HG03565 (cell line): ENCODE data around the gene METTL1.

Source experiments
- ATAC-seq: cut with Tn5 transposase; IDR thresholded peaks from one replicate; pipeline ENCODE4 v1.9.1; 2021; ENCODE audit warnings: mild to moderate bottlenecking, moderate library complexity; ENCODE audit not compliant: unreplicated experiment

Gene METTL1

DNA sequence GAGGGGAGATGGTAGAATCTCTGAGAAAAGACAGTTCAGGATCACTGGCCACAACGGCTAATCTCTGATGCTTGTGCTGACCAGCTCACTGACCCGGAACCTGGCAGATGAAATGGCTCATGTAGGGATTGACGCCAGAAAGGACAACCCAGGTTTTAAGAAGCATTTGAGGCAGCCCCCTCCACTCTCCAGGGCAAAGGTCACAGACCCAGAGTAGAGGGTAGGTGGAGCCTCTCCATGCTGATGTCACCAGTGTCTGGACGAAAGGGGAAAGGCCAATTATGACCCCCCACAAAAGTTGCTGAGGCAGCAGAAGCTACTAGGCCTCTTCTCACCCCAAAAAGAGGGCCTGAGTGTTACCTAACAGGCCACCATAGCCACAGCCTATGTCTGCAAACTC, 1.2 kb downstream of the METTL1 start:
- no peak for ATAC-seq

DNA sequence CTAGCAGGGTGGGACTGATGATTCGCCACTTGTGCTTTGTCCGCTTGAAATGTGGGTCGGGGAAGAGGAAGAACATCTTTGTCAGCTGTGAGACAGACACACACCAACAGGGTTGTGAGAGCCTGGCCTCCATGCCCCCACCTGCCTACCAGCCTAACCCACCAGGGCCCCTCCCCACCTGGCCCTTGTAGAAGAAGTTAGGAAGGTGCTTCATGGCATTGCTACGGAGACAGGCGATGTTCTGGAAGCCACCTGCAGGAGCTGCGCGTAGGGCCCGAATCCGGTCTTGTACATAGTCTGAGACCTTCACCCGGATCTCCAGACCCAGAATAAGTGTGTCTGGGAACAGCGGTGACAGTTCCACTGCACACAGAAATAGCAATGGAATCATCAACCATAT, 2.3 kb downstream of the METTL1 start:
- no peak for ATAC-seq

DNA sequence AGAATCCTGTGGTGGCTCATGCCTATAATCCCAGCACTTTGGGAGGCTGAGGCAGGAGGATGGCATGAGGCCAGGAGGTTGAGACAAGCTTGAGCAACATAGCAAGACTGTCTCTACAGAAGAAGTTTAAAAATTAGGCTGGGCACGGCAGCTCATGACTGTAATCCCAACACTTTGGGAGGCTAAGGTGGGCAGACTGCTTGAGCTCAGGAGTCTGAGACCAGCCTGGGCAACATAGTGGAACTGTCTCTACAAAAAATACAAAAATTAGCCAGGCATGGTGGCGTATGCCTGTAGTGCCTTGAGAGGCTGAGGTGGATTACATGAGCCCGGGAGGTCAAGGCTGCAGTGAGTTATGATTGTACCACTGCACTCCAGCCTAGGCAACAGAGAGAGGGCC, 4.0 kb downstream of the METTL1 start:
- ATAC-seq = no peak

DNA sequence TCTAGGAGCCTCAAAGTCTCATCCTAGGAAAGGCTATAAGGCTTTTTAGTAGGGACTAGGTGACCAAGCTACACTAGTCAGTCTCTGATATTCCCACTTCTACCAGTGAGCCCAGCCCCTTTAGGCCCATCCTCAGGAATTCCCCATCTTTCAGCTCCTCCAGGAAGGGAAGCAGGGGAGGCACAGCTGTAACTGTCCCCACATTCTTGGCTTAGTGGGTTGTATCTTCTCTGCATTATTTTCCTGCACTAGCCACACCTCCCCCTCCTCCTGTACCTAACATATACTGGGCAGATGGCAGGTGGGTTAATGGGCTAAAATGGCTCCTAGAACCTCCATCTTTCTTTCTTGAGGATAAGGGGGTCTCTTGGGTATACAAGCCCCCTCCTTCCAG, 4.6 kb downstream of the METTL1 start:
- ATAC-seq = no peak

DNA sequence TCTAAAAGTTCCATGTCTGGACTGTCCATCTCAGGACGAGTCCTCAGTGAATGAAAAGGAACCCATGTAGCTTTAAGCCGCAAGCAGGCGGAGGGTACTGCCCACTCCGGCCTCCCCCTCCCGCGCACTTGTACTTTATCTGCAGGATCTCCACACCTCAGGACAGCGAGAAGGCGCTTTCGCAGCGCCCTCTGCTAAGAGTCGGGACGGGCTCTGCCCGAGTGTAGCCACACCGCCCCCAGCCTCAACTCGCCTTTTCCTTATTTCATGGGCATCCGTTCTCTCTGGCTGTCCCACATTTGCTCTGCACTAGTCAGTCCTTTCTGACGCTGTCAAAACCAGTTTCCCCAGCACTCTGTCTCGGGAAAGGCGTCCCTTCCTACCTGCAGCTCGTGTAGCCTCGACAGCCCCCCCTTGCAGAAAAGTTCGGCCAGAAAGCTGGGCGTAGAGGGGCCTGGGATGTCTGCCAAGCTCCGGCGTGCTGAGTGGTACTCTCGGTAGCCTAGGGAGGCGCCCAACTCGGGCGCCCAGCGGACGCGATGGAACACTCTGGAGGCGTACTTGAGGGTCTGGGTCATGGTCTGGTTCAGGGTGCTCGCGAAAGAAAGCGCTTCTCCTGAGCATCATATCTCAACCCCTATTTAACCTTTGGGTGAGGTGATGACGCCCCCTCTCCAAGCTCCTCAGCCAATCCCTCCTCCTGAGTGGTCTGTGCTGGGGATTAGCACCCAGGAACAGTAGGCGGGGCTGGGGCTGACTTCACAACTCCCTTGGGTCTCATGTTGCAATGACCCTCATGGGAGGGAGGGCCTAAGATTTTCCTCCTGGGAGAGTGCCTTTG, 5.2 kb downstream of the METTL1 start, which contains the start of gene CYP27B1:
CYP27B1 (minus strand) TSS at position 615 of the 841 bp plus-strand sequence; CDS start at position 578, 37 bp downstream.
- no peak for ATAC-seq

DNA sequence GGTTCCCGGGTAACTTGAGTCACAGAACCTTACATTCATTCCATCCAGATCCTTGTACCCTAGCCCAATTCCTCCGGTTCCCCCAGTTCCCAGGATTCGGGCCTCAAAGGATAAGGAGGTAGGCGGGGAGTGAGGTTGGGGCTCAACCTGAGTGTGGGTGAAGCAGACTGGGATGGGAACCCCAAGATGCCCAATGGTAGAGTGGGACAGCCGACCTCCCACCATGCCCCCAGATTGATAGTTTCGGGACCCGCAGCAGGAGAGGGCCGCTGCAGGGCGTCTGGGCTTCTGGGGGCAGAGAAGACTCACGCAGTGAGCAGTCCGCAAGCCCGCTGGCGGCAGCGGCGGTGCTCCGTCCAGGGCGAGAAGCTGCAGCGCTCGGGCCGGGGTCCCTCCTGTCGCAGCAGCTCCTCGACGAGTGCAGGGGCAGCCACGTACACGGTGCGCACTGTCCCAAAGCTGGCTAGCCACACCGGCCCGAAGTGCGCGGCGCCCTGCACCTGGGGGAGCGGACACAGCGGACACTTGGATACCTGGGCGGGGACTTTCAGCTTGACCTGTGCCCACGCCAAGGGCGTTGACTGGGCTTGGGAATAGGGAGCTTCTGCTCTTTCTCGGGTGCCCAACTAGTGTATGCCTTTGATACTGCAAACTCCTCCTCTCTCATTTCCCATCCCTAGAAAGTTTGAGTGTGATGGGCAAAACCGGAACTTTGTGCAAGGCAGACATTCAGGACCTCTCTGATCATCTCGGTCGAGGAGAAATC, 6.0 kb downstream of the METTL1 start:
- ATAC-seq = no peak

DNA sequence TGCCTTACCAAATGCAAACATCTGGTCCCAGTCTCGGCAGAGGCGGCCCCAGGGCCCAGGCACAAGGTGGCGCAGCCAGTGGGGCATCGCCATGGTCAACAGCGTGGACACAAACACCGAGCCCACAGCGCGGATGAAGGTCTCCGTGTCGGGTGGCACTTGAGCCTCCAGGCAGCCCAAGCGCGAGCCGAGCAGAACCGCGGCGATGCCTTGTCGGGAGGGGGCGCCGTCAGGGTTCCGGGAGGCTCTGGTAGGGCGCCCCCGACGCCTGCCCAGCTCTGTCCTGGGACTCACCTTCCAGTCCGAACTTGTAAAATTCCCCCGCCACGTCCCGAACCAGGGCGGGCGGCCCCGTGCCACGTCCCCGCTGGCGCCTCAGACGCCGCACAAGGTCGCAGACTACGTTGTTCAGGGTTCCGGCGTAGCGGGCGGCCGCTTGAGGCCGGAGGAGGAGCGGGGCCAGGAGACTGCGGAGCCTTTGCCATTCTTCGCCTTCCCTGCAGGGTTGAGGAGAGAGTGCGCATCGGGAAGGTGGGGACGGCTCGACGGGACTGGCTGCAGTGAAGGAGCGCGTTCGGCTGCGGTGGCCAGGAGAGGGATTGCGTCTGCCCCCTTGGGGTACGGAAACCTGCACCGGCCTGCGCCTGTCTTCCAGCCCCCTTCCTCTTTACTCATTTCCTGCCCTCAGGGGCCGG, 6.8 kb downstream of the METTL1 start:
- ATAC-seq = peak; percentile 35

DNA sequence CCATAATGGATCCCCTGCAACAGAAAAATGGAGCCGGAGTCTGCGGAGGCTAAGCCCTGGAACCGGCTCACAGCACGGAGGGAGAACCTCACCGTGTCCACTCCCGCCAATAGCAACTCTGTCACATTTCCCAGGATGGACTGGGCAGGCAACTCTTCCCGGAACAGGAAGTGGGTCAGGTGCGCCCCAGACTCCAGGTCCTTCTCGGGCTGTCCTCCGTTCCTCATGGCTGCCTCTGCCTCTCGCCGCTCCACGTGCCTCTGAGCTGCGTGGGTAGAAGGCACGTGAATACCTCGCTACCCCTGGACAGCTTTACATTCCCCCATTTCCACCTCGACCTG, 7.3 kb downstream of the METTL1 start:
- no peak for ATAC-seq

DNA sequence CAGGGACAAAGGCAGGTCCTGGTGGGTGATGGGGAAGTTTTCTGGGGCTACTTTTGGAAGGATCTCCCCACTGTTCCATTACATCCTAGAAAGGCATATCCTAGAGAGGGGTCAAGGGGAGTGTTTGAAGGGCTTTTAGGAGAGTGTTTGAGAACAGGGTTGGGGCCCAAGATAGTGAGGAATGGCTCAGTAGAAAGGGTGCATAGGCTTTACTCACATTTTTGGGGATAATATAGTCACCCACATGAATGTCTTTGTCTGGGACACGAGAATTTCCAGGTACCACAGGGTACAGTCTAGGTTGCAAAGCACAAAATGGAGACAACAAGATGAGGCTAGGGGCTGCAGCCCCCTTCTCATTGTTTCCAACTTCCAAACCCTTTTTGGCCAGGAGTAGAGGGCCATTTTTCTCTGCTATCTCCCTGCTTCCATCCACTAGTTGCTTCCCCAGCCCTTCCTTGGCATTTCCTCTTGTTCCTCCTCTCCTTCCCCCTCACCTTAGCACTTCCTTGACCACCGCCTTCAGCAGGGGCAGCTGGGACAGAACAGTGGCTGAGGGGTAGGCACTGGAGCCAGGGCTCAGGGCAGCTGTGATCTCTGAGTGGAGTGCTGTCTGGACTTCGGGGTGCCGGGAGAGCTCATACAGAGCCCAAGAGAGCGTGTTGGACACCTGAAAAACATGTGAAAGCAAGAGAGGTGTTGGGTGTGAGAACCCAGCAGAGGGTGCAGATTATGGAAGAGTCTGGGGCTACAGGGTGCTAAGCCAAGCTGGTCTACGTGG, 7.8 kb downstream of the METTL1 start:
- no peak for ATAC-seq

DNA sequence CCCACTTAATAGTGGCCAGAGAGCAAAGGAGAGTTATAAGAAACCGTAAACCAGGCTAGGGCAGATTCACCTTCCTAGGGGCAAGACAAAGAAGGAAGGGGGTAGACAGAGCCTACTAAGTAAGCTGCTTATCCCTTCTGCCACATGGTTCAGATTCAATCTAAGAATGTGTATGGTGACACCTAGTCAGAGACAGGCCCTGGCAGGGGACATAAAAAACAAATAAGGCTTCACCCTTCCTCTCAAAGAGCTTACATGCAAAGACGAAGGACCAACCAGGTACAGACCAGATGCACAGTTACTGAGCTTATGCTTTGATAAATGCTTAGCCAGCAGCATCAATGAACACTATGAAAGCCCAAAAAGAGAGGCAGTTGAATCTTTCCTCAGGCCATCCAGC, 9.4 kb downstream of the METTL1 start:
- ATAC-seq = no peak

DNA sequence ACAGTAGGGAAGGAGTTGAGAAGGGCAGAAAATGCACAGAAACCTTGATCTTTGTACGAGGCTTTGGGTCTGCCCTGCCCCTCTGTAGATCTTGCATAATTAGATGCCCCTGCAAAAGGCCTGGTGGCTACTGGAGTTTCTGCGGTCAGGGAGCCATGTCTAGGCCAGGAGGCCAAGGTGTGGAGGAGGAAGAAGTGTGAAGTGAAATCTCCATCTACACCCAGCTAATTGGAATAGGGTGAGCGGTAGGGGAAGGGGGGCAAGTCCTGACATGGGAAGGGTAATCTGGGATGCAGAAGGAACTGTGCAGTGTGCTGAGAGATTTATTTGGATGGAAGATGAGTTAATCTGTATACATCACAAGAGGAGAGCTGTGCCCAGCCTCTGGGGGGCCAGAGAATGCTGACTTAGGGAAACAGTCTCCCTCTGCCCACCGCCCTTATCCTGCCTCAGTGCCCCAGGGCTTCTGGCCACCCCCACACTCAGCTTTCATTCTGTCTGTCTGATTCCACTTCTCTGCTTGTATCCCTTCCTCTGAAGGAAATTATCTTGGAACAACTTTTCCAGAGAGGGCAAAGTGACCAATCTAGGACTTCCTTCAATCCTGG, 10.4 kb downstream of the METTL1 start:
- no peak for ATAC-seq

DNA sequence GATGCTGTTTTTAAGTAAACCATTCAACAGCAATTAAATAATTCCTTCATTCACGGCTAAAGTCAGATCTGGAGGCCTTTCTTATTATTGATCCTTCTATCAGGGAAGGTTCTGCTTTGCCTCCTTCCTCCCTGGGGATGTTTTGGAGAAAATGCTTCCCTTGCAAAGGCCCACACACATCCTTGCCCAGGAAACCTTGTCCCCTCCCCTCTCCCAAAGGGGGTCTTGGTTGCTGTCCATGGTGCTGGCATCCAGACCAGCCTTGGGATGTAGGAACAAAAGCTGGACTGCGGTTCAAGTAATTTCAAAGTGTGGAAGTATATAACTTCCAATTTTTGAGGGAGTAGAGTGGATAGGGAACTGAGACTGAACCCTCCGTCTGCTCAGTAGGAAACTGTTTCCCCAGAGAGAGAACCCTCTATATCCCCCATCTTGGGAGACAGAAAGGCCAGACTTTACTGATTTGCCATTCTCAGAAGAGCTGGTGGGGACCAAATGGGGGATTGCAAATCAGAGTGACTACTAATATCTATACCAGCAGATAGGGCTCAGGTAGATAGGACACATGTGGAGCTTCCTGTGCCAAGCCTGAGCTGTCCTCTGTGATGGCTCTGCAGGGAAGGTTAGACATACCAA, 11.4 kb downstream of the METTL1 start:
- no peak for ATAC-seq

DNA sequence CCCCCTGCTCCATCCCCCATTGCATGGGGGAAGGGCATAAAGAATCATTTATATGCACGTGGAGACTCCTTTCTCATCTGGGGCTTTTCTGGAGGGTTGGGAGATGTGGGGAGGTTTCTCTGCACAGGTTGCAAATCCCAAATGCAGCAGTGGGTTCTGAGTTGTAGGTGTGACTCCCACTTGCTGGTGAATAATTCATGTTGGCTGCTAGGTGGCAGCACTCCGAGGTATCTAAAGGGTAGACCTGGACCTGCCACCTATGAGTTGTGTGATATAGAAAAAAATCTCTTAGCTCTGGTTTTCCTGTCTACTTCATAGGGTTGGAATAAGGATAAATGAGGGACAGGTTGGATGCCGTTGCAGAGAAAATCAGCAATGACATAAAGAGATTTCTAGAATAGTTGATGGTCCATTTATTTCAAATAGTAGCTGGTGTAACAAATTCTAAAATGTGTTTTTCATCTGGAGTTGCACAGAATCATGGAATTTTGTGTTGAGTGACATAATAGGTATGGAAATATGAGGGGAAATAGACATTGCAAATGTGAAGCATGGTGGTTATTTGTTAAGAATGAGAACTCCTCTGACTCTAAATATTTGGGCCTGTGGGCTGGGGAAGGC, 12.4 kb downstream of the METTL1 start:
- ATAC-seq = no peak

DNA sequence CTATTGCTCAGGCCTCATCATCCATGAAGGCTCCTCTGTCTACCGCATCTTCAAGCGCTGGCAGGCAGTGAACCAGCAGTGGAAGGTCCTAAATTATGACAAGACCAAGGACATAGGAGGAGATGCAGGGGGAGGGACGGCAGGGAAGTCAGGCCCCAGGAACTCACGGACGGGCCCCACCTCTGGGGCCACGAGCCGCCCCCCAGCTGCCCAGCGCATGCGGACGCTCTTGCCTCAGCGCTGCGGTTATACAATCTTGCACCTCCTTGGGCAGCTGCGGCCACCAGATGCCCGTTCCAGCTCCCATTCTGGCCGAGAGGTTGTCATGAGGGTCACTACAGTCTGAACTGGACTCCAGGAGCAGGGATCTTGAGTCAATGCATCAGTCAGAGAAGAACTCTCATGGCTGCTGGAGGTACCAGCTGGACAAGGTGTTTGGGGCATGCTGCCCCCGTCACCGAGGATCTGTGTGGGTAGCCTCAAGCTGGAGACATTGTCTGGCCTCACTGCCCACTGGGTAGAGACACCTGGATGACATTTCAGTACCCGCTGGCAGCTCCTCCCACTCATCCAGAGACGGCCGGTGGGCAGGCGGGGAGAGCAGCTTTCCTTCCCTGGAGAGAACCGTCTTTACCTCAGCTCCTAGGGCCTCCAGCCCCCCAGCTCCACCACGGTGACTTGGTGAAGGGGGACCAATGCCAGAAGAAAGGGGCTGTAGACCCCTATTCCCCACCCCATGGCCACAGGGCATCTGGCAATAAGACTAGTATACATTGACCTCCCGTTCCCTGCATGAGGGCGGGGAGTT, 13.1 kb downstream of the METTL1 start:
- no peak for ATAC-seq

DNA sequence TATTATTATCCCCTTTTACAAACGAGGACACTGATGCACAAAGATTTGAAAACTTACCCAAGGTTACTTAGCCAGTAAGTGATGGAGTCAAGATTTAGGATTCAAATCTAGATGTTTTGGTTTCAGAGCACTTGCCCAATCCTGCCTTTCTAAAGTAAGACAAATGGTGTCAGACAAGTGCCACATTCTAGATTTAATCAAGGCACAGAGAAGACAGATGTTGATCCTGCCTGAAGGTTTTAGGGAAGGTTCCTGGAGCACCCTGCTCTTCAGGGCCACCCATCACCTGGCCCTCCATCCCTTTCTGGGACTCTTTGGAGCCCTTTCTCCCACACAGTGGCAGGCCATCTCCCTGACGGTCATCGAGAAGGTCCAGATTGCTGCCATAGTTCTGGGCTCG, 14.1 kb downstream of the METTL1 start:
- no peak for ATAC-seq

DNA sequence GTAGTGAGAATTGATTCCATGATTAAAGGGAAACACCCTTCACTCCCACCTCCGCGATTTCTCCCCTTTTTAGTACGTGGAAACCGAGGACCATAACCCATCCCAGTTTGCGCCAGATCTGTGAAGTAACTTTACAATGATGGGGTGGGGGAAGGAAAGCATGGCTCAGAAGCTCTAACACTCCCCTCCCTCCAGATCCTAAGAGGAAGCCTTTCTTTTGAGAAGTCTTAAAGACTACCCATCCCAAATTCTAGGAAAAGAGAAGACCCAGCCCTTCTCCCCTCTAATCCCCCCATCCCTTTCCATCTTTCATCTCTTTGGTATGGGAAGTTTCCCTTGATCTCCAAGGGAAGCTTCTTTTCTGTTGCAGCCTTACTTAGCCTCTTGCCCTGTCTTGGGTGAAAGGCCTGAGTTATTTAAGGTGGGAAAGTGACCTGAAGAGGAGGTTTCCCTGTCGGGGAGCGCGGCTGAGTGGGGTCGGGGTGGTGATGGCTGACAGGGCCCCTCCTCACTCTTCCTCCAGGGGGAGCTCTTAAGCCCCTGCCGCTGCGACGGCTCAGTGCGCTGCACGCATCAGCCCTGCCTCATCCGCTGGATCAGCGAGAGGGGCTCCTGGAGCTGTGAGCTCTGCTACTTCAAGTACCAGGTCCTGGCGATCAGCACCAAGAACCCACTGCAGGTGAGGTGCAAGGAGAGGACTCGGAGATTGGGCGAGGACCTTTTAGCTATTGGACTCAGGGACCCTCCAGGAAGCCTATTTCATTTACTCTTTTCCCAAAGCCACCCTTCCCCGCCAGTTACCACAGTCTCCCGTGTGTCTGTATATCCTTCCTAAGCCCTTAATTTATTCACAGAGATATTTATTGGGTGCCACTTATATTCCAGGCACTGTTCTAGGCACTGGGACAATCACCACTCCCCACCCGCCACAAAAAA, 15.2 kb downstream of the METTL1 start:
- no peak for ATAC-seq

DNA sequence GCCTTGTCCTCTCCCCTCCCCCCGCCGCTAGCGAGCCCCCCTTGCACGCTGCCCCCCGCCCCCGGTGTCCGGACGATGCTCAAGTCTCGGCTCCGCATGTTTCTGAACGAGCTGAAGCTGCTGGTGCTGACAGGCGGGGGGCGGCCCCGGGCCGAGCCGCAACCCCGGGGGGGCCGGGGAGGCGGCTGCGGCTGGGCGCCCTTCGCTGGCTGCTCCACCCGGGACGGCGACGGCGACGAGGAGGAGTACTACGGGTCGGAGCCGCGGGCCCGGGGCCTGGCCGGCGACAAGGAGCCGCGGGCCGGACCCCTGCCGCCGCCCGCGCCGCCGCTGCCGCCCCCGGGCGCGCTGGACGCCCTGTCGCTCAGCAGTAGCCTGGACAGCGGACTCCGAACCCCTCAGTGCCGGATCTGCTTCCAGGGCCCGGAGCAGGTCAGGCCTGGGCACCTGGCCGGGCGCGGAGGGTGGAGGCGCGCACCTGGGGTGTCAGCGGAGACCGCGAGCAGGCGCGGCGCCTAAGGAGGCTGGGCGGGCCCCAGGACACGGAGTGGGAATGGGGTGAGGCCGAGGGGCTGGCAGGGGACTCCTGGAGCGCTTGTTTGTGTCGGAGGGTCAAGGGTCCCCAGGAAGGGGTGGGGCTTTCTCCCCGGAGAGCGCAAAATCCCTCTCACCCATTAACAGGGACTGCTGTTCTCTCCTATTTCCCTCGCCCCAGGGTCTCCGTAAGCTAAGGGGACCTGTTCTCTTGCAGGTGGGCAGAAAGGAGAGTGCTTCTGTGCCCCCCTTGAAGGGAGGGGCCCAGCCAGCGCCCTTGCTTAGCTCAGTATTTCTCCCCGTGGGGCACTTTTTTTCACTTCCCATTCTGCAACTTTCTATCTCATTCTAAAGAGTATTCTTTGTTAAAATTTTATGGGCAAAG, 16.2 kb downstream of the METTL1 start:
- ATAC-seq = no peak
